Stimulated activated CD4-positive, alpha-beta T cell treated with anti-CD3 and anti-CD28 coated beads, Interleukin-4, amount 100 ng/mL, for 48 hours (primary cell): ENCODE data around the gene GTF2IRD1.
"Not testable (repeated sequence)": the region's sequence is repeated elsewhere in the genome, so short reads cannot be mapped to it uniquely, and the experiment has no call there.

Experiments
- DNase-seq, 2 donors: peaks; one replicate each; pipeline ENCODE4 v3.0.0-alpha.2; 2020; ENCODE audit warnings: low read depth in 2 of 2

Gene GTF2IRD1

GRCh38 chr7:74430961-74431466 is 22.7 kb upstream of the GTF2IRD1 start:
- DNase-seq: no peak

- DNase-seq: not testable (repeated sequence)
These were observed 16.5 kb upstream of the GTF2IRD1 start for GRCh38 chr7:74437291-74437571.

GRCh38 chr7:74438327-74438726 is 15.4 kb upstream of the GTF2IRD1 start:
- DNase-seq: no peak

- no peak for DNase-seq
These were observed 14.2 kb upstream of the GTF2IRD1 start for GRCh38 chr7:74439541-74439940.

- not testable (repeated sequence) for DNase-seq
These were observed 13.6 kb upstream of the GTF2IRD1 start for GRCh38 chr7:74440143-74440542.

- no peak for DNase-seq
These were observed 11.9 kb upstream of the GTF2IRD1 start for GRCh38 chr7:74441801-74442200.

- DNase-seq: no peak
These were observed 10.0 kb upstream of the GTF2IRD1 start for GRCh38 chr7:74443543-74444247.

- DNase-seq: no peak
These were observed 4.6 kb upstream of the GTF2IRD1 start for GRCh38 chr7:74449144-74449543.

- DNase-seq: peak; percentile 57 to 70
These were observed 3.8 kb upstream of the GTF2IRD1 start for GRCh38 chr7:74449809-74450397.

- peak; percentile 7 to 18 for DNase-seq
These were observed 871 bp upstream of the GTF2IRD1 start for GRCh38 chr7:74452748-74453321.

GRCh38 chr7:74454021-74454924 is 567 bp downstream of the GTF2IRD1 start:
- peak in 1 of 2 donors; percentile 9 for DNase-seq

GRCh38 chr7:74454925-74455288 is 1.2 kb downstream of the GTF2IRD1 start:
- DNase-seq: no peak

GRCh38 chr7:74455291-74455804 is 1.6 kb downstream of the GTF2IRD1 start:
- no peak for DNase-seq

GRCh38 chr7:74455928-74456327 is 2.2 kb downstream of the GTF2IRD1 start:
- DNase-seq: no peak

- no peak for DNase-seq
These were observed 3.3 kb downstream of the GTF2IRD1 start for GRCh38 chr7:74457007-74457406.

- DNase-seq: no peak
These were observed 8.4 kb downstream of the GTF2IRD1 start for GRCh38 chr7:74461970-74462706.

- no peak for DNase-seq
These were observed 9.0 kb downstream of the GTF2IRD1 start for GRCh38 chr7:74462707-74463100.

GRCh38 chr7:74464931-74465886 is 11.5 kb downstream of the GTF2IRD1 start:
- no peak for DNase-seq

GRCh38 chr7:74466196-74466813 is 12.6 kb downstream of the GTF2IRD1 start:
- no peak for DNase-seq

- no peak for DNase-seq
These were observed 14.2 kb downstream of the GTF2IRD1 start for GRCh38 chr7:74467876-74468275.
